ENCODE data around the gene BEST1. TPM values are rescaled to one million over a fixed set of nuclear protein-coding genes. Genes with fewer than 3 reads are reported as not detected.

Gene BEST1
- total and polyA plus RNA-seq, 2 of the 13 experiments (the other 11 are each of a cell fraction or from before 2014, with no cell fraction given), result 0.09 to 0.65 TPM

- no peak for TF ChIP-seq ZNF343 (CRISPR knock-in tag; IDR thresholded peaks at IDR 0.05)
- no peak; the same call in 1 of the 2 replicates for TF ChIP-seq PITX1 (CRISPR knock-in tag; IDR thresholded peaks at IDR 0.05)
- no peak for TF ChIP-seq CENPBD1 (CRISPR knock-in tag; IDR thresholded peaks at IDR 0.05; ENCODE audit: borderline replicate concordance, low read depth)
- no peak for TF ChIP-seq ZNF234 (CRISPR knock-in tag; conservative IDR thresholded peaks at IDR 0.05)
- TF ChIP-seq SRSF1 (optimal IDR thresholded peaks at IDR 0.05; ENCODE audit: low read depth, low read length), result no peak
- peak; percentile 33; the same call in 1 of the 2 replicates for TF ChIP-seq NCOR1 (IDR thresholded peaks at IDR 0.05; ENCODE audit: borderline replicate concordance, low read length)
- no peak for TF ChIP-seq ARID3A (IDR thresholded peaks at IDR 0.05; ENCODE audit: low read depth, low read length)
- TF ChIP-seq MAFK (conservative IDR thresholded peaks at IDR 0.05 in 1 of 2, IDR thresholded peaks at IDR 0.05 in 1 of 2; ENCODE audit: low read length in 2 of 2), result no peak
- TF ChIP-seq CSRNP2 (CRISPR knock-in tag; conservative IDR thresholded peaks at IDR 0.05; ENCODE audit: low read depth), result no peak
- no peak for TF ChIP-seq ZNF547 (CRISPR knock-in tag; IDR thresholded peaks at IDR 0.05)
- no peak for TF ChIP-seq YY1 (IDR thresholded peaks at IDR 0.05; ENCODE audit: insufficient read depth, insufficient replicate concordance, low read depth, low read length)
- no peak for TF ChIP-seq RFX1 (IDR thresholded peaks at IDR 0.05)
- TF ChIP-seq ZNF280D (CRISPR knock-in tag; IDR thresholded peaks at IDR 0.05), result no peak
- no peak for TF ChIP-seq PRDM10 (CRISPR knock-in tag; IDR thresholded peaks at IDR 0.05; ENCODE audit: low read depth)
- no peak for TF ChIP-seq ZBTB26 (CRISPR knock-in tag; IDR thresholded peaks at IDR 0.05; ENCODE audit: borderline replicate concordance)
Measured at GRCh38 chr11:62000539-62001446, 50.6 kb downstream of the BEST1 start (continued).
